Keratinocyte (primary cell): Measurements from ENCODE around the gene MGAT5. TPM values are rescaled to one million over a fixed set of nuclear protein-coding genes. Genes with fewer than 3 reads are reported as not detected.

Experiments used
- DNase-seq: peaks from one replicate; pipeline ENCODE4 v3.0.0-alpha.2; 2011; ENCODE audit warnings: low read depth, missing footprints, low spot score
- FAIRE-seq: peaks from 2 replicates; lab custom pipeline; 2011; peaks lifted over from hg19 to GRCh38; lab: Jason Lieb, UNC
- H2AFZ ChIP-seq: 2 replicates; pipeline ENCODE4 v1.6.0; 2012; ENCODE audit warnings: low read length, control low read depth, inconsistent platforms; ENCODE audit not compliant: control insufficient read depth
- H3K27ac ChIP-seq: 2 replicates; pipeline ENCODE4 v1.5.1; 2011; ENCODE audit warnings: low read length; ENCODE audit not compliant: control insufficient read depth, insufficient read depth
- H3K27me3 ChIP-seq: 3 replicates; pipeline ENCODE4 v1.6.0; 2011; ENCODE audit warnings: low read length; ENCODE audit not compliant: control insufficient read depth, insufficient read depth; ENCODE audit errors: extremely low read depth
- H3K36me3 ChIP-seq, 2 experiments: 2 replicates in 1 of 2; 3 replicates in 1 of 2; pipeline ENCODE4 v1.5.1; 2011; ENCODE audit warnings: low read length in 2 of 2, mild to moderate bottlenecking in 1 of 2; ENCODE audit not compliant: control insufficient read depth in 2 of 2, insufficient read depth in 2 of 2; ENCODE audit errors: extremely low read depth in 1 of 2
- H3K4me1 ChIP-seq: 3 replicates; pipeline ENCODE4 v1.5.1; 2011; ENCODE audit warnings: low read length; ENCODE audit not compliant: control insufficient read depth, insufficient read depth; ENCODE audit errors: extremely low read depth
- H3K4me2 ChIP-seq: 3 replicates; pipeline ENCODE4 v1.6.0; 2011; ENCODE audit warnings: low read depth, low read length; ENCODE audit not compliant: control insufficient read depth, insufficient read depth; ENCODE audit errors: extremely low read depth
- H3K4me3 ChIP-seq, 3 experiments: fragments of 200-600 bp in 1 of 3; sonication (generic) in 1 of 3; 2 replicates in 2 of 3; 3 replicates in 1 of 3; pipeline ENCODE4 v1.5.1; 2011 to 2016; ENCODE audit warnings: low read length in 3 of 3, mild to moderate bottlenecking in 3 of 3, control low read depth in 2 of 3, inconsistent platforms in 1 of 3, low read depth in 1 of 3, mixed read lengths in 1 of 3, mixed run types in 1 of 3, moderate library complexity in 1 of 3; ENCODE audit not compliant: control insufficient read depth in 2 of 3, insufficient read depth in 2 of 3; ENCODE audit errors: extremely low read depth in 1 of 3
- H3K79me2 ChIP-seq: 2 replicates; pipeline ENCODE4 v1.6.0; 2012; ENCODE audit warnings: low read length; ENCODE audit not compliant: control insufficient read depth, insufficient read depth
- H3K9ac ChIP-seq: 3 replicates; pipeline ENCODE4 v1.6.0; 2011; ENCODE audit warnings: low read length; ENCODE audit not compliant: control insufficient read depth, insufficient read depth; ENCODE audit errors: extremely low read depth
- H3K9me1 ChIP-seq: 3 replicates; pipeline ENCODE4 v1.6.0; 2011; ENCODE audit warnings: low read length; ENCODE audit not compliant: control insufficient read depth, insufficient read depth; ENCODE audit errors: extremely low read depth
- H3K9me3 ChIP-seq: 2 replicates; pipeline ENCODE4 v1.5.1; 2012; ENCODE audit warnings: low read depth, low read length; ENCODE audit not compliant: control insufficient read depth
- H4K20me1 ChIP-seq: 3 replicates; pipeline ENCODE4 v1.6.0; 2011; ENCODE audit warnings: low read length; ENCODE audit not compliant: control insufficient read depth, insufficient read depth; ENCODE audit errors: extremely low read depth
- EZH2 ChIP-seq: IDR thresholded peaks from one replicate; pipeline ENCODE4 v1.6.1; 2012; ENCODE audit warnings: inconsistent platforms, mild to moderate bottlenecking, low read length, moderate library complexity
- dilution Hi-C: fragments of 300-500 bp; cut with MboI; formaldehyde crosslinking; loops from one replicate; pipeline ENCODE4 v1.7.0; 2020; ENCODE audit warnings: low sequenced_read_pairs; ENCODE audit not compliant: extremely low pct_ligation_motif_present
- polyA plus RNA-seq, 5 experiments: library from polyadenylated mRNA; depleted of rRNA in 3 of 5; stranded (reverse) in 3 of 5; stranded (forward) in 1 of 5; unstranded in 1 of 5; fragments of >200 nt; gene quantifications; 1 replicate in 1 of 5; 2 replicates in 3 of 5; 3 replicates in 1 of 5; pipeline versions ENCODE4 v1.2.1 to v1.2.3, GENCODE V29; 2011 to 2012; ENCODE audit warnings: missing spikeins in 2 of 5, low read depth in 1 of 5, low replicate concordance in 1 of 5
- TF ChIP-seq, protein P1 (sequence below), 3 experiments: IDR thresholded peaks in 1 of 3; conservative IDR thresholded peaks in 1 of 3; optimal IDR thresholded peaks in 1 of 3; 2 replicates in 2 of 3; 3 replicates in 1 of 3; pipeline versions ENCODE3 to v1.5.1; 2011; ENCODE audit warnings: low read length in 3 of 3, mild to moderate bottlenecking in 3 of 3, moderate library complexity in 2 of 3, control low read depth in 1 of 3, inconsistent platforms in 1 of 3; ENCODE audit not compliant: insufficient read depth in 2 of 3; ENCODE audit errors: extremely low read depth in 1 of 3

The MGAT5 gene
- polyA plus RNA-seq, 1 donor (not counting 4 experiments of a cell fraction or from before 2014, with no cell fraction given): 23.0 TPM

DNA sequence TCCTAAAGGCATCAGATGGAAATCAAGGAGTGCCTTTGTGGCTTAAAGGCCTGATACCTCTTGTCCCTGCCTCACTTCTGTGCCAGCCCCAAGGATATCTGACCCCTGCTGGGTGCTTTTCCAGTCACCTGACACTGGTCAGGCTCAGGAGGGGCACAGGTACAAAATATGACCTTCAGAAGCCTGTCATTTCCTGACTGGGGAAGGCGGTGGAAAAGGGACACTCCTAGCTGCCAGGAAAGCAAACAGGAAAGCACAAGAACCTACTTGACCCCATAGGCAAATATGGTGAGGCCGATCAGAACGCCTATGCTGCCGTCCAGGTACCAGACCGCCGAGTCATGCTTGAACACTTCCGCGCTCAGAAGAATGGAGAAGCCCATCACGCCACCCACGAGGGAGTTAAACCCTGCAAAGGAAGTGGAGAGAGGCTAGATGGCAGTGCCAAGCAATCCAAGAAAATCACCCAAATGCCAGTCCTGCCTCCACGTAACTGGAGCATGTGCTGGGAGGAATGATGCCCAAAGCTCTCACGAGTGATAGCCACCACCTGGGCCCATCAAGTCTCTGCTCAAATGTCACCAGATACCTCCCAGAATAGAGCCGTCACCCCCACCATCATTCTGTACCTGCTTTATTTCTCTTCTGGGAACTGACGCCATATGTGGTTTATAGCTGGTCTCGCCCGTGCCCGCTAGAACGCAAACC is 204.0 kb downstream of the MGAT5 start:
- Histone ChIP-seq H3K4me1 (peaks cover 8% of the 10 kb centered on the region), H3K36me3 (peaks cover 0 to 2% of the 10 kb centered on the region in 2 experiments), H3K4me2 (no peak overlapping the region), H3K27me3 (no peaks in the 10 kb centered on the region), H4K20me1 (no peaks in the 10 kb centered on the region), H3K9ac (no peak overlapping the region), H2AFZ (no peak overlapping the region), H3K79me2 (no peaks in the 10 kb centered on the region), H3K9me1 (no peaks in the 10 kb centered on the region), H3K27ac (no peak overlapping the region), H3K4me3 (no peak overlapping the region), H3K9me3 (no peaks in the 10 kb centered on the region)
- no peak for FAIRE-seq
- no peak for DNase-seq
- TF ChIP-seq, protein P1, sequence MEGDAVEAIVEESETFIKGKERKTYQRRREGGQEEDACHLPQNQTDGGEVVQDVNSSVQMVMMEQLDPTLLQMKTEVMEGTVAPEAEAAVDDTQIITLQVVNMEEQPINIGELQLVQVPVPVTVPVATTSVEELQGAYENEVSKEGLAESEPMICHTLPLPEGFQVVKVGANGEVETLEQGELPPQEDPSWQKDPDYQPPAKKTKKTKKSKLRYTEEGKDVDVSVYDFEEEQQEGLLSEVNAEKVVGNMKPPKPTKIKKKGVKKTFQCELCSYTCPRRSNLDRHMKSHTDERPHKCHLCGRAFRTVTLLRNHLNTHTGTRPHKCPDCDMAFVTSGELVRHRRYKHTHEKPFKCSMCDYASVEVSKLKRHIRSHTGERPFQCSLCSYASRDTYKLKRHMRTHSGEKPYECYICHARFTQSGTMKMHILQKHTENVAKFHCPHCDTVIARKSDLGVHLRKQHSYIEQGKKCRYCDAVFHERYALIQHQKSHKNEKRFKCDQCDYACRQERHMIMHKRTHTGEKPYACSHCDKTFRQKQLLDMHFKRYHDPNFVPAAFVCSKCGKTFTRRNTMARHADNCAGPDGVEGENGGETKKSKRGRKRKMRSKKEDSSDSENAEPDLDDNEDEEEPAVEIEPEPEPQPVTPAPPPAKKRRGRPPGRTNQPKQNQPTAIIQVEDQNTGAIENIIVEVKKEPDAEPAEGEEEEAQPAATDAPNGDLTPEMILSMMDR (optimal IDR thresholded peaks at IDR 0.05 in 1 of 3, IDR thresholded peaks at IDR 0.05 in 1 of 3, conservative IDR thresholded peaks at IDR 0.05 in 1 of 3; ENCODE audit: extremely low read depth in 1 of 3, insufficient read depth in 2 of 3, low read length in 3 of 3): no peak
- TF ChIP-seq EZH2: no peak
- dilution Hi-C loops: no loop called here

DNA sequence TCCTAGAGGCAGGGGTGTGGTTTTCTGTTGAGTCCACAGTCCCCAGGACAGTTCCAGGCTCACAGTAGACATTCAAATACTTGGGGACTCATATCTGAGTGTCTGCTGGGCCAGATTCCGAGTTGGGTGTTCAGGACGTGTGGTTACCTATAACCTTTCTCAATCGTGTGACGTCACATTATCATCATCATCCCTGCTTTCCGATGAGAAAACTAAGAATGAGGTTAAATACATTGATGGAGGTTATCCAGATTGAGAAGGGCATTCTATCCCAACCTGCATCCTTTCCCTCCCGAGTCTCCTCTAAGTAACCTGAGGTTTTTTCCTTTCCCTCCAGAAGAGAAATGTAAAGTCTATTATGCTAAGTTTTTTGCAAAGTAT is 204.6 kb downstream of the MGAT5 start:
- FAIRE-seq: no peak
- Histone ChIP-seq H3K4me2 (no peak overlapping the region), H3K79me2 (no peaks in the 10 kb centered on the region), H3K9me1 (no peaks in the 10 kb centered on the region), H3K4me3 (no peak overlapping the region), H3K36me3 (peaks cover 0 to 2% of the 10 kb centered on the region in 2 experiments), H4K20me1 (no peaks in the 10 kb centered on the region), H3K27me3 (no peaks in the 10 kb centered on the region), H3K9me3 (no peaks in the 10 kb centered on the region), H3K4me1 (peaks cover 8% of the 10 kb centered on the region), H3K9ac (no peak overlapping the region), H3K27ac (no peak overlapping the region), H2AFZ (no peak overlapping the region)
- TF ChIP-seq, protein P1 (optimal IDR thresholded peaks at IDR 0.05 in 1 of 3, IDR thresholded peaks at IDR 0.05 in 1 of 3, conservative IDR thresholded peaks at IDR 0.05 in 1 of 3; ENCODE audit: extremely low read depth in 1 of 3, insufficient read depth in 2 of 3, low read length in 3 of 3): no peak
- no peak for TF ChIP-seq EZH2
- dilution Hi-C loops: no loop called here
- no peak for DNase-seq
